Stimulated activated CD4-positive, alpha-beta T cell treated with anti-CD3 and anti-CD28 coated beads, Interleukin-15, amount 100 ng/mL, for 48 hours (primary cell): ENCODE measurements around the gene STOX2.

Source experiments
- DNase-seq, 2 donors: peaks; one replicate each; pipeline ENCODE4 v3.0.0-alpha.2; 2020; ENCODE audit warnings: low read depth in 2 of 2

STOX2 gene

GRCh38 chr4:183888564-183888963, 16.5 kb upstream of the STOX2 start:
- no peak for DNase-seq

DNA sequence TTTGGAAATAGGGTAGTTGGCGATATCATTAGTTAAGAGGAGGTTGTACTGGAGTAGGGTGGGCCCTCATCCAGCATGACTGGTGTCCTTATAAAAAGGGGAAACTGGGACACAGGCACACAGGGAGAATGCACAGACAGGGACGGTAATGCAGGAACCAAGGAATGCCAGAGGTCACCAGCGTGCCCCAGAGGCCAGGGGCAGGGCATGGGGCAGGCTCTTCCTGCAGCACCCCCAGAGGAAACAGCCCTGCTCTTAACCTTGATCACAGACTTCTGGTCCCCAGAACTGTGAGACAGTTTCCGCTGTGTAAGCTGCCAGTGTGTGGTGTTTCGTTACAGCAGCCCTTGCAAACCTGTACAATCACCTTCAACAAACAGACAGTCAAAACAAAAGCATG, 15.9 kb upstream of the STOX2 start:
- no peak for DNase-seq

GRCh38 chr4:183897193-183897592, 7.9 kb upstream of the STOX2 start:
- DNase-seq: no peak

- DNase-seq: no peak
Observed at GRCh38 chr4:183898456-183898855, 6.7 kb upstream of the STOX2 start.

- no peak for DNase-seq
Observed at GRCh38 chr4:183903021-183903760, 1.9 kb upstream of the STOX2 start.

- DNase-seq: no peak
Observed at GRCh38 chr4:183905593-183906488, 734 bp downstream of the STOX2 start.

DNA sequence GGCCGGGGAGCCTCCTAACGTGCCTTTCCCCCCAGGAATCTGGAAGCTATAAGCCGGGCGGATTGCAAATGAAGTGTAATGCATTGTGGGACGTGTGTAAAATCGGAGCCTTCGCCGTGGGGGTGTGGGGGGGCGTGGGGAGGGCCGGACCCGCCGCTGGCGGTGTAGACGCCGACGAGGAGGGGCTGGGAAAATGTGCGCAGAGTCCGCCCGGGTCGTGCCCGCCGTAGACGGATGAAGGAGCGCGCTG, 1.3 kb downstream of the STOX2 start:
- no peak for DNase-seq

- no peak for DNase-seq
Observed at GRCh38 chr4:183906739-183907651, 1.9 kb downstream of the STOX2 start.

DNA sequence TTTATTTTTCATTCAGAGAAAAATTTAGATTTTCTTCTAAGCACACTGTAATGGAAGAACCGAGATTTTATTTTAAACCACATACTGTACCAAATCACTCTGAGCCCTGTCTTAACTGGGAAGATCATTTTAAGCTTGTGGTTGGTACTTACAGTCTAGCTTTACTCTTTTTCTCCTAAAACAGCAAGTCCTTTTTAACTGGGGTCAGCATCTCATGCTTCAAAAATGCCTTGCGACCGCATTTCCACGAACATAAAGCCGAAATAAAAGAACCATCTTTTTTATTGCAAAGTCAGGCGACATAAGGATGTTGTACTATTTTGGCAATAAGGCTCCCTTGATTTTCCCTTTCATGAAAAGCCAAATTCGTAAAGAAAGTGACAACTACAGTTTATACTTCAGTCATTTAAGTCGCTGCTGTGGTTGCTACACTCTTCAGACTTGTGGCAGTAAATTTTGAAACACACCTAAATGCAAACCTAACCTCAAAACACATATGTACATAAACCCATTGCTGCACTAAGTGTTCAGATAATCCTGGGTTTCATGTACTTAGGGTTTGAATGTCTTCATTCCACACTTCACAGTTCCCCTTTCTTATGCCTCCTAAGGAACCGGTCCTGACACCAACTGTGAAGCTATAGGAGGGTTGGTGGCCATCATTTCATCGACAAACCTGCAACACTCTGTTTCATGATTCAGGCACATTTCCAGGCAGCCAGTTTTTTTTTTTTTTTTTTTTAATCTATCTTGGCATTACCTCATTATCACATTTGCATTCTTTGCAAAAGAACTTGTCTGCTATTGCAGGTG, 3.0 kb downstream of the STOX2 start:
- DNase-seq: no peak

GRCh38 chr4:183909187-183909586, 4.1 kb downstream of the STOX2 start:
- no peak for DNase-seq

DNA sequence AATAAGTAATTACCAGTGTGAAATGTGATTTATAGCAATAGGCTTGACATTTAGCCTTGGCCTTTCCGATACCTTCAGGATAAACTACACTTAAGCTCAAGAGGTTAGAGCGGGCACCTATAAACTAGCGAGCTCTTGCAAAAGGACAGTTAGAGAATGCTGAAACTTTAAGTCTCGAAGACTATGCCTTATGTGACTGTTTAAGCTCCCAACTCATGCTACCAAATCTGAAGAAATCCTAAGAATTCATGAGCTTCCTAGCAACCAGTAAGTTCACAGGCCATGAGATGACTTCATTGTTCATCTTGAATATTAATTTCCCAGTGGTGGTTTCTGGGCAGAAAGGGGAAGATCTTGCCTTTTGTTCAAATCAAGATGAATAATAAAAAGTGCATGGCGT, 4.7 kb downstream of the STOX2 start:
- no peak for DNase-seq

GRCh38 chr4:183912585-183912984, 7.5 kb downstream of the STOX2 start:
- DNase-seq: no peak

- no peak for DNase-seq
Observed at GRCh38 chr4:183915976-183916375, 10.9 kb downstream of the STOX2 start.

DNA sequence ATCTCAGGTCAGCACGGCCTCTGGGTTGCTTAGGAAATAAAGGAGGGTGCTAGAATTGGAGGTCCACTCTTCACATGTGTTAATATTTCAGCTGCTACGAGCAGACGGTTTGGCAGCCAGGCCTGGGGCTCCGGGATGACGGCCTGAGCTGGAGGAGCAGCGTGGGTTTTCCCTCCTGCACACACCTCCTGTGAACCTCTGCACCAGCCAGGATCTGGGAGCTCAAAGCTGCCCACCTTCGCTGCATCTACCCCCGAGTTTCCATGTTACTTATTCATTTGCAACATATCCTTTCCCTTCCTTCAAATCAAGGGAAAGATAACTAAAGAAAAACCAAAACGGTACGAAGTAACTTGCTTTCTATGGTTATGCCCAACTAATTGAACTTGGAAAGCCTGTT, 13.6 kb downstream of the STOX2 start:
- DNase-seq: no peak

DNA sequence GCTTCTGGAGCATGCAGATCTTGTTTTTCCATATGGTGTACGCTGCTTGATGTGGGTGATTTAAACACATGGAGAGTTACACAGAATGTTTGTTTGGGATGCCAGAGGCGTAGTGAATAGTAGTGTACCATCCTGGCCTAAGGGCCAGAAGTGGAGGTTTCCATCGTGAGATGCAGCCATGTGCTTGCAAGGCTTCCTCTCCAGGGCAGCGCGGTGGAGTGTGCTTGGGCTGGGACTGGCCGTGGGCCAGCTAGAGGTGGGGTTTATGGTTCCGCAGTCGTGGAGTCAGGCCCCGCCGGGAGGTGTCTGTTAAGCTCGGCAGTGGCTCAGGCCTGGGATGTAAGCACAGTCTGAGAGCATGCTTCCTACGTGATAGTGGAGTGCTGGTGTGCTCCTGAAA, 14.0 kb downstream of the STOX2 start:
- DNase-seq: no peak

DNA sequence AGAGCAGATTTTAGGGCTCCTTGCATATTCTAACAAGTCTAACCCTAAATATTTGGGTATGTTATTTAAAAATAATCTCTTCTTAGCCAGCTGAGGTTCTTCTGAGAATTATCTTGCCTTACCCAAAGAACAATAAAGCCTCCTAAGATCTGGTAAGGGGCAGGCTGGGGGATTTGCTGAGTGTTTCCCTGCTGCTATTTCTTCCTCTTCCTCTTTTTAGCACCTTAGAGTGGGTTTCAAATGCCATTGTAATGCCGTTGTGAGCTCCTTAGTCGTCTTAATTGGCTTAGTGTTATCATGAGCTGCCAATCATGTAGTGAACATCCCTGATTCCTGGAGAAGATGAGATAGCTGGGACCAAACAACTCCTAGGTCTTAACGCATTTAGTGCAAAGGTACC, 15.4 kb downstream of the STOX2 start:
- DNase-seq: no peak

DNA sequence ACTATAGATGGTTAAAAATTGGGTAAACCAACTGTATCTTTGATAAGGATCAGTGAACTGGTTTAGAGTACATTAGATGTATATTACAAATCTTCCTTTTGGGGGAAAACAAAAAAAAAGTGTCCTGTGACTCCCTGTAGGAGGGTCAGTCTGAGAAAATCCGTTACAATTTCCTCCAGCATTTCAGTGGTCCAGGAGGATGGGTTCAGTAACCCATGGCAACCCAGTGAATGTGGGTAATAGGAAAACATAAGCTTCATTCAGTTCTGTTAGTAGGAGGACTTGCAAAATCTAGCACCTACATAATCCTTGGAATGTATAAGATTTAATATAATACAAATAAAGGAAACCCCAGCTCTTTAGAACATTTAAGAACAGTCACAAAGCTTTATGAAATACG, 16.2 kb downstream of the STOX2 start:
- DNase-seq: no peak

DNA sequence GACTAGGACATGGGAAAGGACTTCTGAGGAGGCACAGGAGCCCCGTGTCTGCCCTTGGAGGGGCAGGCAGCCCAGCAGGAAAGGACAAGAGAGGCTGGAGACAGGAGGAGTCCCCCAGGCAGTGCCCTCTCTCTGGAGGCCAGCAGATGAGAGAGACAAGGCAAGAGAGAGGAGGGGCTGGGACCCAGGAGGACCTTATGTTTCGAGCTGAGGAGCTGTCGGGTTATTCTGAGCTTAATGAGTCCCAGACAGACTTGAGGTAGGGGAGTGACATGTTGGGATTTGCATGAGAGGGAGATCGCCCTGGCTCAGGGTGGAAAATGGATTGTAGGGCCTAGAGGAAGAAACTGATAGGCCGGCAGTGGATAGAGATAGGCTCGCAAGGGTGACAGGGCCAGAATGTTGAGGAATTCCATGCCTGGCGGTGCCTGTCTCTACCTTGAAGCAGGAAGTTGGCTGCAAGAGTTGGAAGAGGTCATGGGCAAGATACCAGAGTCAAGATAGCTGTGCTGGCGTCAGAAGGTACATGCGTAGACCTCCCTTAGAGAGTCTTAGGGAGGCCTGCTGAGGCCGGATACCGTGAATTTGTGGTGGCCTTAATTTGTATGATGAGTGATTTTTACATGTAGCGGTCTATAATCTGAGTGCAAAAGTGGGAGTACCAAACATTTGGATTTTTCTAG, 19.4 kb downstream of the STOX2 start:
- DNase-seq: no peak

GRCh38 chr4:183926950-183927349, 21.8 kb downstream of the STOX2 start:
- no peak for DNase-seq

GRCh38 chr4:183932576-183932975, 27.5 kb downstream of the STOX2 start:
- no peak for DNase-seq

GRCh38 chr4:183934761-183935160, 29.7 kb downstream of the STOX2 start:
- DNase-seq: no peak
